H1 (cell line): ENCODE data around the gene MCHR1. TPM values are rescaled to one million over a fixed set of nuclear protein-coding genes. Genes with fewer than 3 reads are reported as not detected.

ENCODE experiments used
- CTCF ChIA-PET: fragments of 300-600 bp; sonication (Branson Sonifier 250); formaldehyde crosslinking; loops from one replicate; lab custom pipeline; 2021; ENCODE audit not compliant: partially characterized antibody; lab: Charles Lee
- POLR2A ChIA-PET: fragments of 300-600 bp; sonication (Branson Sonifier 250); formaldehyde crosslinking; loops from one replicate; lab custom pipeline; 2021; ENCODE audit warnings: inconsistent platforms; ENCODE audit not compliant: partially characterized antibody; lab: Charles Lee
- DNase-seq, 2 experiments: peaks; one replicate each; pipeline versions ENCODE4 v3.0.0 to v3.0.0-alpha.2; 2010 to 2022; ENCODE audit warnings: low spot score in 2 of 2, low read depth in 1 of 2, mixed read lengths in 1 of 2
- FAIRE-seq: peaks from 2 replicates; lab custom pipeline; 2011; peaks lifted over from hg19 to GRCh38; lab: Jason Lieb, UNC
- H2AFZ ChIP-seq: 2 replicates; pipeline ENCODE4 v1.8.1; 2012; ENCODE audit warnings: low read length, inconsistent platforms
- H2AK5ac ChIP-seq: 2 replicates; pipeline ENCODE4 v1.6.1; 2013; ENCODE audit warnings: low read depth, low read length
- H2BK120ac ChIP-seq: replicated peaks from 2 replicates; pipeline ENCODE3; 2013; ENCODE audit warnings: low read depth, low read length, inconsistent platforms
- H2BK12ac ChIP-seq: 2 replicates; pipeline ENCODE4 v1.6.1; 2013; ENCODE audit warnings: low read depth, low read length
- H2BK15ac ChIP-seq: 2 replicates; pipeline ENCODE4 v1.6.1; 2013; ENCODE audit warnings: low read length
- H2BK20ac ChIP-seq: 2 replicates; pipeline ENCODE4 v1.6.1; 2013; ENCODE audit warnings: low read length
- H2BK5ac ChIP-seq: 2 replicates; pipeline ENCODE4 v1.6.1; 2013; ENCODE audit warnings: low read depth, low read length
- H3K14ac ChIP-seq: 2 replicates; pipeline ENCODE4 v1.6.1; 2013; ENCODE audit warnings: inconsistent platforms; ENCODE audit not compliant: insufficient read length
- H3K18ac ChIP-seq: 2 replicates; pipeline ENCODE4 v1.6.1; 2013; ENCODE audit warnings: low read length; ENCODE audit errors: extremely low read depth
- H3K23ac ChIP-seq: 2 replicates; pipeline ENCODE4 v1.6.1; 2013; ENCODE audit warnings: inconsistent platforms; ENCODE audit not compliant: insufficient read length
- H3K23me2 ChIP-seq: 2 replicates; pipeline ENCODE4 v1.6.1; 2013; ENCODE audit warnings: low read depth, low read length
- H3K27ac ChIP-seq: 2 replicates; pipeline ENCODE4 v1.6.1; 2011; ENCODE audit warnings: low read depth, low read length, inconsistent platforms
- H3K27me3 ChIP-seq, 4 experiments: replicated peaks in 1 of 4; 1 replicate in 1 of 4; 2 replicates in 3 of 4; pipeline versions ENCODE4 v1.6.1 to v1.8.1; 2011 to 2013; ENCODE audit warnings: low read length in 3 of 4, mild to moderate bottlenecking in 3 of 4, inconsistent platforms in 2 of 4, mixed read lengths in 2 of 4, moderate library complexity in 1 of 4; ENCODE audit not compliant: control insufficient read depth in 3 of 4, insufficient read depth in 3 of 4; ENCODE audit errors: extremely low read depth in 1 of 4
- H3K36me3 ChIP-seq, 4 experiments: 2 replicates each; pipeline versions ENCODE4 v1.6.1 to v1.8.1; 2011 to 2013; ENCODE audit warnings: mild to moderate bottlenecking in 4 of 4, low read length in 3 of 4, moderate library complexity in 2 of 4, control low read depth in 1 of 4, inconsistent platforms in 1 of 4; ENCODE audit not compliant: insufficient read depth in 4 of 4, control insufficient read depth in 2 of 4
- H3K4ac ChIP-seq: replicated peaks from 2 replicates; pipeline ENCODE3; 2013; ENCODE audit warnings: low read length, low read depth, mixed read lengths, inconsistent platforms; ENCODE audit not compliant: insufficient read length
- H3K4me1 ChIP-seq, 4 experiments: replicated peaks in 1 of 4; 1 replicate in 1 of 4; 2 replicates in 3 of 4; pipeline versions ENCODE4 v1.6.1 to v1.8.1; 2011 to 2013; ENCODE audit warnings: low read length in 3 of 4, inconsistent platforms in 2 of 4, mixed read lengths in 1 of 4; ENCODE audit not compliant: insufficient read depth in 4 of 4, control insufficient read depth in 3 of 4
- H3K4me2 ChIP-seq, 2 experiments: 2 replicates each; pipeline versions ENCODE4 v1.6.1 to v1.8.1; 2011 to 2013; ENCODE audit warnings: low read depth in 2 of 2, low read length in 2 of 2, control low read depth in 1 of 2, inconsistent platforms in 1 of 2, mild to moderate bottlenecking in 1 of 2; ENCODE audit not compliant: insufficient read depth in 1 of 2
- H3K4me3 ChIP-seq, 4 experiments: fragments of 200-600, 300-600 bp in 1 of 4; sonication (generic), shearing (Covaris generic), sonication (Bioruptor Twin) in 1 of 4; 2 replicates each; pipeline versions ENCODE4 v1.5.1 to v1.8.1; 2011 to 2016; ENCODE audit warnings: low read length in 4 of 4, low read depth in 3 of 4, control low read depth in 2 of 4, inconsistent platforms in 2 of 4, mild to moderate bottlenecking in 2 of 4, mixed read lengths in 1 of 4, moderate library complexity in 1 of 4; ENCODE audit not compliant: insufficient read depth in 2 of 4; ENCODE audit errors: extremely low read depth in 1 of 4
- H3K56ac ChIP-seq: replicated peaks from 2 replicates; pipeline ENCODE3; 2013; ENCODE audit warnings: low read depth, mild to moderate bottlenecking, mixed read lengths, low read length, inconsistent platforms; ENCODE audit not compliant: insufficient read length
- H3K79me1 ChIP-seq: 2 replicates; pipeline ENCODE4 v1.6.1; 2013; ENCODE audit warnings: low read depth, low read length, control low read depth
- H3K79me2 ChIP-seq, 2 experiments: 2 replicates each; pipeline versions ENCODE4 v1.6.1 to v1.8.1; 2012 to 2013; ENCODE audit warnings: low read length in 2 of 2, mild to moderate bottlenecking in 2 of 2, inconsistent platforms in 1 of 2; ENCODE audit not compliant: insufficient read depth in 2 of 2, control insufficient read depth in 1 of 2
- H3K9ac ChIP-seq, 4 experiments: replicated peaks in 1 of 4; 1 replicate in 1 of 4; 2 replicates in 3 of 4; pipeline versions ENCODE4 v1.6.1 to v1.8.1; 2011 to 2013; ENCODE audit warnings: low read depth in 3 of 4, low read length in 3 of 4, control low read depth in 2 of 4, mild to moderate bottlenecking in 2 of 4, moderate library complexity in 2 of 4, inconsistent platforms in 1 of 4; ENCODE audit errors: extremely low read depth in 1 of 4
- H3K9me3 ChIP-seq, 2 experiments: 2 replicates each; pipeline versions ENCODE4 v1.6.1 to v1.8.1; 2012 to 2013; ENCODE audit warnings: mild to moderate bottlenecking in 2 of 2, moderate library complexity in 2 of 2, control low read depth in 1 of 2, inconsistent platforms in 1 of 2, low read depth in 1 of 2, low read length in 1 of 2, mixed read lengths in 1 of 2; ENCODE audit not compliant: insufficient read depth in 2 of 2
- H4K20me1 ChIP-seq, 2 experiments: replicated peaks in 1 of 2; 2 replicates each; pipeline versions ENCODE3 to v1.8.1; 2011 to 2013; ENCODE audit warnings: inconsistent platforms in 2 of 2, low read length in 2 of 2, mild to moderate bottlenecking in 1 of 2; ENCODE audit not compliant: insufficient read depth in 2 of 2, control insufficient read depth in 1 of 2
- H4K5ac ChIP-seq: 2 replicates; pipeline ENCODE4 v1.6.1; 2013; ENCODE audit warnings: low read length, low read depth, mixed read lengths, inconsistent platforms; ENCODE audit not compliant: insufficient read length
- H4K8ac ChIP-seq: 2 replicates; pipeline ENCODE4 v1.8.0; 2013; ENCODE audit warnings: mild to moderate bottlenecking, moderate library complexity, low read length, inconsistent platforms; ENCODE audit not compliant: insufficient read depth; ENCODE audit errors: extremely low read depth
- H4K91ac ChIP-seq: replicated peaks from 2 replicates; pipeline ENCODE3; 2013; ENCODE audit warnings: low read length, mixed read lengths, inconsistent platforms; ENCODE audit not compliant: insufficient read length
- ASH2L ChIP-seq: fragments of 200-600, 300-600 bp; sonication (generic); IDR thresholded peaks from one replicate; pipeline ENCODE4 v1.7.1; 2017; ENCODE audit warnings: low read length
- KDM1A ChIP-seq: fragments of 200-600, 300-600 bp; sonication (generic); IDR thresholded peaks from 2 replicates; pipeline ENCODE4 v1.7.1; 2016; ENCODE audit warnings: mild to moderate bottlenecking, low read length, borderline replicate concordance
- PHF8 ChIP-seq: fragments of 200-600 bp; sonication (generic); conservative IDR thresholded peaks from 2 replicates; pipeline ENCODE4 v1.7.1; 2012; ENCODE audit warnings: low read depth, mild to moderate bottlenecking, inconsistent platforms, low read length, moderate library complexity
- RAD21 ChIP-seq, 2 experiments: IDR thresholded peaks in 1 of 2; conservative IDR thresholded peaks in 1 of 2; 2 replicates each; pipeline ENCODE4 v1.6.1; 2011; ENCODE audit warnings: low read depth in 2 of 2, low read length in 2 of 2, improper control_type of control experiment in 1 of 2, inconsistent platforms in 1 of 2, mild to moderate bottlenecking in 1 of 2, moderate library complexity in 1 of 2
- RBBP5 ChIP-seq: IDR thresholded peaks from 2 replicates; pipeline ENCODE4 v1.7.1; 2012; ENCODE audit warnings: low read depth, mild to moderate bottlenecking, inconsistent platforms, low read length, moderate library complexity, borderline replicate concordance
- SP2 ChIP-seq: IDR thresholded peaks from 2 replicates; pipeline ENCODE4 v1.6.1; 2012; ENCODE audit warnings: mild to moderate bottlenecking, low read length, inconsistent platforms
- TCF12 ChIP-seq: IDR thresholded peaks from 2 replicates; pipeline ENCODE4 v1.6.1; 2011; ENCODE audit warnings: low read depth, mild to moderate bottlenecking, low read length
- ZNF274 ChIP-seq: IDR thresholded peaks from 2 replicates; pipeline ENCODE4 v1.7.0; 2012; ENCODE audit warnings: low read length, borderline replicate concordance; ENCODE audit errors: extremely low read depth
- WGBS, 2 experiments: shearing (Covaris generic) in 1 of 2; methylation state at CpG; one replicate each; pipeline versions ENCODE4 v1.1.6 to v1.1.7; 2013 to 2015; ENCODE audit warnings: low lambda C conversion rate in 2 of 2, mixed read lengths in 2 of 2, inconsistent platforms in 1 of 2, low coverage in 1 of 2, missing lambda C conversion rate in 1 of 2; ENCODE audit not compliant: insufficient replicate concordance in 2 of 2, insufficient coverage in 1 of 2, insufficient read length in 1 of 2; ENCODE audit errors: extremely low coverage in 1 of 2, missing lambda C conversion rate in 1 of 2; 5-methylcytosine and 5-hydroxymethylcytosine counted together
- polyA plus RNA-seq, 7 experiments: library from polyadenylated mRNA; depleted of rRNA in 3 of 7; stranded (reverse) in 5 of 7; unstranded in 2 of 7; fragments of >200 nt in 5 of 7; fragments of 200-250 nt in 2 of 7; gene quantifications; 1 replicate in 5 of 7; 2 replicates in 1 of 7; 4 replicates in 1 of 7; pipeline versions ENCODE4 v1.2.1 to v1.2.3, GENCODE V29; 2011 to 2013; ENCODE audit warnings: missing spikeins in 2 of 7, mixed read lengths in 2 of 7
- total RNA-seq: library from RNA; stranded (reverse); fragmentation: NEBNext Ultra II Directional; extraction: Animal tissue kit (Norgen Biotek cat#: 25700); gene quantifications from 2 replicates; pipeline ENCODE4 v1.2.1, GENCODE V29; 2021
- TF ChIP-seq, protein P1 (sequence below): IDR thresholded peaks from 2 replicates; pipeline ENCODE4 v1.6.1; 2011; ENCODE audit warnings: low read depth, mild to moderate bottlenecking, low read length; ENCODE audit not compliant: insufficient read depth

Gene MCHR1
- total and polyA plus RNA-seq, 2 of the 8 experiments (the other 6 are each of a cell fraction or from before 2014, with no cell fraction given) = 0.91 to 7.6 TPM

- Histone ChIP-seq H2AK5ac (no peak overlapping the region), H3K79me1 (no peaks in the 10 kb centered on the region), H3K4me2 (no peak overlapping the region), H2BK5ac (no peak overlapping the region), H4K20me1 (no peaks in the 10 kb centered on the region), H3K4me1 (peaks cover 2 to 12% (median 10%) of the 10 kb centered on the region in 4 experiments; a peak in 6 of 7 replicates), H3K9me3 (no peaks in the 10 kb centered on the region), H3K4me3 (no peak overlapping the region), H4K91ac (no peak overlapping the region), H3K23ac (no peak overlapping the region), H3K9ac (no peak overlapping the region), H2AFZ (no peak overlapping the region), H4K5ac (no peak overlapping the region), H2BK20ac (no peak overlapping the region), H3K23me2 (no peaks in the 10 kb centered on the region), H3K27me3 (no peaks in the 10 kb centered on the region), H2BK120ac (no peak overlapping the region), H4K8ac (no peak overlapping the region), H3K4ac (no peak overlapping the region), H3K36me3 (no peaks in the 10 kb centered on the region; a peak in 1 of 8 replicates), H2BK15ac (0 out of 2 replicates have a peak overlapping the region, but pooled peaks have one; percentile 8), H3K79me2 (no peaks in the 10 kb centered on the region), H2BK12ac (no peak overlapping the region), H3K14ac (no peak overlapping the region), H3K27ac (no peak overlapping the region), H3K56ac (no peak overlapping the region), H3K18ac (no peak overlapping the region)
- TF ChIP-seq TCF12 (no peak), SP2 (no peak), ZNF274 (no peak), PHF8 (no peak), ASH2L (no peak), RBBP5 (no peak), RAD21 (IDR thresholded peaks at IDR 0.05 in 1 of 2, conservative IDR thresholded peaks at IDR 0.05 in 1 of 2; ENCODE audit: low read depth in 2 of 2, low read length in 2 of 2) (no peak), KDM1A (no peak)
- TF ChIP-seq, protein P1, sequence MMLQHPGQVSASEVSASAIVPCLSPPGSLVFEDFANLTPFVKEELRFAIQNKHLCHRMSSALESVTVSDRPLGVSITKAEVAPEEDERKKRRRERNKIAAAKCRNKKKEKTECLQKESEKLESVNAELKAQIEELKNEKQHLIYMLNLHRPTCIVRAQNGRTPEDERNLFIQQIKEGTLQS = no peak
- 95% methylated on average over 9 of the region's 9 CpGs; no CpG with 5 or more reads in 1 of the 2 experiments for WGBS, 2 experiments
- DNase-seq = no peak
- ChIA-PET POLR2A (interaction anchor here (0.6 to 1.1 kb wide), 2 partner anchors 12 to 31 kb away, joined by 3 to 4 read pairs; no protein-coding TSS in a partner anchor), CTCF (interaction anchor here (0.6 to 1.1 kb wide), 6 partner anchors 8 to 280 kb away, joined by 3 to 5 read pairs (median 3); no protein-coding TSS in a partner anchor)
- no peak for FAIRE-seq
These were observed 36.8 kb downstream of the MCHR1 start for GRCh38 chr22:40716116-40716515.
